Keratinocyte (primary cell): ENCODE measurements around the gene SLC30A1.

Experiments
- CTCF ChIP-seq, 3 experiments: IDR thresholded peaks in 1 of 3; conservative IDR thresholded peaks in 1 of 3; optimal IDR thresholded peaks in 1 of 3; 2 replicates in 2 of 3; 3 replicates in 1 of 3; pipeline versions ENCODE3 to v1.5.1; 2011; ENCODE audit warnings: low read length in 3 of 3, mild to moderate bottlenecking in 3 of 3, moderate library complexity in 2 of 3, control low read depth in 1 of 3, inconsistent platforms in 1 of 3; ENCODE audit not compliant: insufficient read depth in 2 of 3; ENCODE audit errors: extremely low read depth in 1 of 3
- EZH2 ChIP-seq: IDR thresholded peaks from one replicate; pipeline ENCODE4 v1.6.1; 2012; ENCODE audit warnings: inconsistent platforms, mild to moderate bottlenecking, low read length, moderate library complexity

DNA sequence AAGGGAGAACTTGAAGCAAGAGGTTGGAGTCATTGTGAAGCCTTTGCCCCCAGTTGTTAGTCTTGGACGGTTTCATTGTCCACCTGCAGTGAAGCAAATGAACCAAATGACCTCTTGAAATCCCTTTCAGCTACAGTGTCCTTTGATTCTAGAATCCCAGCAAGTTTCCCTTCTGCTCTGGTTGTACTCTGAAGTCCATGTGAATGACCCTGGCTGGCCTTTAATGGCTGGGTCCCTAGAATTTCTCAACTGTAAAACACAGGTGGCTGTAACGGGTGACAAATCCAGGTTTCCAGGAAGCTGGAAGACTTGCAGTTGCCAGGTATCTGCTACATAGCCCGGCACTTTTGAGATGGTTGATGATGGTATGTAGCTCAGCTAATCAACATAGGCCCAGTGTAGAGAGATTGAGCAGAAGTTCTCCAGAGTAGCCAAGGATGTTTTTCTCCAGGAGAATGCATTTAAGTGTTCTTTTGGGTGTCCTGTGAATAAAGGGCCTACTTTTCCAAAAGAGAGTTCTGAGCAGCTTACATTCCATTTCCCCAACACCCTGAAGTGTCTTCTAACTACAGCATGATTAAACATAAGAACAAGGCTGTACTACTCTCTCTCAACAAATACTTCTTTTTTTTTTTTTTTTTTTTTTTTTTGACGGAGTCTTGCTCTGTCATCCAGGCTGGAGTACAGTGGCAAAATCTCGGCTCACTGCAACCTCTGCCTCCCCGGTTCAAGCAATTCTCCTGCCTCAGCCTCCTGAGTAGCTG is 17.6 kb upstream of the SLC30A1 start:
- TF ChIP-seq CTCF (optimal IDR thresholded peaks at IDR 0.05 in 1 of 3, IDR thresholded peaks at IDR 0.05 in 1 of 3, conservative IDR thresholded peaks at IDR 0.05 in 1 of 3; ENCODE audit: extremely low read depth in 1 of 3, insufficient read depth in 2 of 3, low read length in 3 of 3) (no peak), EZH2 (no peak)
